GM19099 (cell line): Measurements from ENCODE around the gene ZNF467.

Source experiments
- POLR2A ChIP-seq: IDR thresholded peaks from 3 replicates; pipeline ENCODE4 v1.6.1; 2011; ENCODE audit warnings: low read depth; ENCODE audit not compliant: insufficient read length; ENCODE audit errors: extremely low read depth

ZNF467 gene

DNA sequence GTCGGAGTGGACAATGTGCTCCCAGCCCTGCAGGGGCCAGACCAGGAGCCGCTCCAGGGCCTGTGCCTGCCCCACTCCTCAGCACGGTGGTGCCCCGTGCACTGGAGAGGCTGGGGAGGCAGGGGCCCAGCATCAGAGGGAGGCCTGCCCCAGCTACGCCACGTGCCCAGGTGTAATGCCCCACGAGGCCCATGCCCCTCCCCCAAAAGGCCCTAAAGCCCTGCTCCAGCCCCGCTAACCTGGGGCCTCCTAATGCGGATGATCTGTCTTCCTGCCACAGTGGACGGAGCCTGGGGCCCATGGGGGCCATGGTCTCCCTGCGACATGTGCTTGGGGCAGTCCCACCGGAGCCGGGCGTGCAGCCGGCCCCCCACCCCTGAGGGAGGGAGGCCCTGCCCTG is 41.1 kb upstream of the ZNF467 start:
- no peak for TF ChIP-seq POLR2A

DNA sequence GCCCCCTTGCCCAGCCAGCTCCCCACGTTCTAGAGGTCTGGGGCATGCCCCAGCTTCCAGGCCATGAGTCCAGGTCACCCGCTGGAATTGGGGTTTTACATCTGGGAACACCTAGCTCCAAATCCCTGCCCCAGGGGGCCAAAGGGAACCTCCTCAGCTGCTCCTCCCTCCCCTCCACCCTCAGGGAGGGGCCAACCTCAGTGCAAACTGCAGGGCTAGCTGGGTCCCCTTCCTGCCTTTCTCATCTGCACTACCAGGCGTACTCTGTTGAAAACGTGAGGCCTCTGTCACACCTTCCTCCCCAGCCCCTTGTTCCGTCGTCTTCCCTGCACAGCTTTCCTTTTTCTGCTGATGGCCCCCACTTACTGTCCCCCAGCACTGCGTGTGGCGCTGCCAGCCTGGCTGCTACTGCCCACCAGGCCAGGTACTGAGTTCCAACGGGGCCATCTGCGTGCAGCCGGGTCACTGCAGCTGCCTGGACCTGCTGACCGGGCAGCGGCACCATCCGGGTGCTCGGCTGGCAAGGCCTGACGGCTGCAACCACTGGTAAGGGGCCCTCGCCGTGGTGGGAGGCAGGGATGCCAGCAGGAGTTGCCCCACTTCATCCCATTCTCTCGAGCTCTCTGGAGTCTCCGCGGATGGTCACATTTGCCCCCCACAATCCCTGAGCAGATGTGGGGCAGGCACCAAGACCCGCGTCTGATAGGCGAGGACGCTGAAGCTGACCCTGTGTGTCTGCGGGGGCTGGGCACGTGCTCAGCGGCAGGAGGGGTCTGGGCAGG is 40.1 kb upstream of the ZNF467 start:
- no peak for TF ChIP-seq POLR2A

DNA sequence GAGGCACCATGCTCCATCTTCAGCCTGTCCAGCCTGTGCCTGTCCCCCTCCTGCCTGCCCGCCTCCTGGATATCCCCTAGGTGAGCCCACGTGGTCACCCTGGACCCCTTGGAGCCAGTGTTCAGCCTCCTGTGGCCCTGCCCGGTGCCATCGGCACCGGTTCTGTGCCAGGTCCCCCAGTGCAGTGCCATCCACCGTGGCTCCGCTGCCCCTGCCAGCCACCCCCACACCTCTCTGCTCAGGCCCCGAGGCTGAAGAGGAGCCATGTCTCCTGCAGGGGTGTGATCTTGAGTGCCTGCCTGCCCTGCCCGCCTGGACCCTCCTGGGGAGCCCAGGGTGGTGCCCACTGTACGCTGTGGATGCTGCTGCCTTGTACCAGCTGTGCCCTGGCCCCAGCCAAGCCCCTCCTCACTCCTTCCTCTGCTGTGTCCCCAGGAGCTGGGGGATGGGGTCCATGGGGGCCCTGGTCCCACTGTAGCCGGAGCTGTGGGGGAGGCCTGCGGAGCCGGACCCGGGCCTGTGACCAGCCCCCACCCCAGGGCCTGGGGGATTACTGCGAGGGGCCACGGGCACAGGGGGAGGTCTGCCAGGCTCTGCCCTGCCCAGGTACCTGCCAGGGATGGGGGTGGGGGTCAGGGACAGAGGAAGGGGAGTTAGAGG is 38.6 kb upstream of the ZNF467 start:
- no peak for TF ChIP-seq POLR2A

DNA sequence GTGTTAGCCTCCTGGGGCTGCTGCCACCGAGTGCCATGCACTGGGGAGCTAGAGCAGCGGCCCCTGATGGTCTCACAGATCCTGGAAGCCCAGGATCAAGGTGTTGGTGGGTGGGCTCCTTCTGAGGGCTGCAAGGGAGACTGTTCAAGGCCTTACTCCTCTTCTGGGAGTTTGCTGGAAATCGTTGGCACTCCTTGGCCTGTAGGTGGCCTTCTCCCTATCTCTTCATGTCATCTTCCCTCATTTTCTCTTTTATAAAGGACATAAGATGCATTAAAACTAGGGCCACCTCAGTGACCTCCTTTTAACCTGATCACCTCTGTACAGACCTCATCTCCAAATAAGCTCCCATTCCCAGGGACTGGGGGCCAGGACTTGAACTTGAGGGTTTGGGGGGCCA is 37.8 kb upstream of the ZNF467 start:
- TF ChIP-seq POLR2A = no peak

DNA sequence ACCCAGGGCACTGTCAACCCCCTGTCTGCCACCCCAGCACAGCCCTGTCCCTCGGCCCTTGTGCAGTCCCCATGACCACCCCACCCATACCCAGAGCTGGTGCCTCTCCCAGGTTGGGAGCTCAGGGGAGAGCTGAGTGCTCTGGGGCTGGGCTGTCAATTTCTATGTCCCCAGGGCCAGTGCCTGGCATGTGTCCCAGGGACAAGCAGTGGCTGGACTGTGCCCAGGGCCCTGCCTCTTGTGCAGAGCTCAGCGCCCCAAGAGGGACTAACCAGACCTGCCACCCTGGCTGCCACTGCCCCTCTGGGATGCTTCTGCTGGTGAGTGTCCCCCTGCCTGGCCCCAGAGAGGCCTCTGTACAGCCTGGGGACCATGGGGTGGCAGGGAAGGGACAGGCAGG is 35.8 kb upstream of the ZNF467 start:
- no peak for TF ChIP-seq POLR2A

DNA sequence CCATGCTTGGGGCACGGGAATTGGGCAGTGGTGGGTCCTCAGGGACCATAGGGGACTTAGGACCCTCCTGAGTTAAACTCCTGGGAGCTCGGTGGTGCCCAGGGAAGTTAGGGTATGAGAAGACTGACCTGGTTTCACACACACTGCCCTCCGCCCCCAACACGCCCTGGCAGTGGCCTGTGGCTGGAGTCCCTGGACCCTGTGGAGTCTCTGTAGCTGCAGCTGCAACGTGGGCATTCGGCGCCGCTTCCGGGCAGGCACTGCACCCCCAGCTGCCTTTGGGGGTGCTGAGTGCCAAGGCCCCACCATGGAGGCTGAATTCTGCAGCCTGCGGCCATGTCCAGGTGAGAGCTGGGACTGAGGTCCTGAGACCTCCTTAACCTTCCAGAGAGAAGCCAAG is 34.9 kb upstream of the ZNF467 start:
- TF ChIP-seq POLR2A = no peak

DNA sequence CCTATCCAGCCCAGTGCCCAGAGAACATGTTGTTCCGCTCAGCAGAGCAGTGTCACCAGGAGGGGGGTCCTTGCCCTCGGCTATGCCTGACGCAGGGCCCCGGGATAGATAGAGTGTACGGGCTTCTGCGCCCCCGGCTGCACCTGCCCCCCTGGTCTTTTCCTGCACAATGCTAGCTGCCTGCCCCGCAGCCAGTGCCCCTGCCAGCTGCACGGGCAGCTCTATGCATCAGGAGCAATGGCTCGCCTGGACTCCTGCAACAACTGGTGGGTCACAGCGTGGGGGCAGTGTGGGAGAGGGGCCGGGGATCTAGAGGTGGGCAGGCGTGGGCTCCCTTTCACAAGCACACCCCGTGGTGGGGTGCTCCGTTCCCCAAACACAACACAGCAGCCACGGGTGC is 33.3 kb upstream of the ZNF467 start:
- TF ChIP-seq POLR2A = no peak

DNA sequence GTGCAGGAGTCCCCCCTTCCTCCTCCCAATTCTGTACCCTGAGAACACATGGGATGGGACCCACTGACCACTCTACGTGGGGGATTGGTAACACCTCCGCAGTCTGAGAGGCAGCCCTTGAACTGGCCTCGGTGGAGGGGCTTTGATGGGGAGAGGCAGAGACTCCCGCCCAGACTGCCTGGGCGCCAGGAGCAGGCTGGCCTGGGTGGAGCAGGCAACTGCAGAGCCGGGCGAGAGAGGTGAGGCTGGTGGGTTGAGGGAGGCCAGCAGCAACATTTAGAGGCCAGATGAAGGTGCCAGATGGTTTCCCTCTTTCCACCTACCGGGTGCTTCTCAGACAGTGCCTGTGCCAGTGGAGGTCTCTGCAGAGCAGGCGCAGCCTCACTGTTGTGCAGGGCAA is 30.7 kb upstream of the ZNF467 start:
- TF ChIP-seq POLR2A = no peak

DNA sequence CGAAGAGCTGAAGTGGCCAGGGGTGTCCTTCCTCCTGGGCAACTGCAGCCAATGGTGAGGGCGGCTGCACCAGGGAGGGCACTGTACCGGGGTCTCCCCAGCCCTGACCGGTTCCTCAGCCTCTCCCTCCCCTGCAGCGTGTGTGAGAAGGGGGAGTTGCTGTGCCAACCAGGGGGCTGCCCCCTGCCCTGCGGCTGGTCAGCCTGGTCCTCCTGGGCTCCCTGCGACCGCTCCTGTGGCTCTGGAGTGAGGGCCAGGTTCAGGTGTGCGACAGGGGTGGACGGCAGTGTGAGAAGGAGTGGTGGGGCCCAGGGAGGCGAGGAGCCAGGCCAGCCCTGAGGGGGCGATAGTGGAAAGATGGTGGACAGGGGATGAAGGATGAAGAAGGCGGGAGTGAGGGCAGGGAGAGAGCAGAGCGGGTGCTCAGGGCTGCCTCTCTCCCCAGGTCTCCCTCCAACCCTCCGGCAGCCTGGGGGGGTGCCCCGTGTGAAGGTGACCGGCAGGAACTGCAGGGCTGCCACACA is 30.2 kb upstream of the ZNF467 start:
- no peak for TF ChIP-seq POLR2A

DNA sequence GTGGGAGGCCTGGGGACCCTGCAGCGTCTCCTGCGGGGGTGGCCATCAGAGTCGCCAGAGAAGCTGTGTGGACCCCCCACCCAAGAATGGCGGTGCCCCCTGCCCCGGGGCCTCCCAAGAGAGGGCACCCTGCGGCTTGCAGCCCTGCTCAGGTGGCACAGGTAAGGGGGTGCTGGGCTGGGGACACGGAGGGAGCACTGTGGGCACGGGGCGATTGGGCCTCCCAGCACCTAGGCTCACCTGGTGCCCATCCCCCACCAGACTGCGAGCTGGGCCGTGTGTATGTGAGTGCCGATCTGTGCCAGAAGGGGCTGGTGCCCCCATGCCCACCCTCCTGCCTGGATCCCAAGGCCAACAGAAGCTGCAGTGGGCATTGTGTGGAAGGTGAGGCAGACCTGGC is 29.6 kb upstream of the ZNF467 start:
- TF ChIP-seq POLR2A = no peak

DNA sequence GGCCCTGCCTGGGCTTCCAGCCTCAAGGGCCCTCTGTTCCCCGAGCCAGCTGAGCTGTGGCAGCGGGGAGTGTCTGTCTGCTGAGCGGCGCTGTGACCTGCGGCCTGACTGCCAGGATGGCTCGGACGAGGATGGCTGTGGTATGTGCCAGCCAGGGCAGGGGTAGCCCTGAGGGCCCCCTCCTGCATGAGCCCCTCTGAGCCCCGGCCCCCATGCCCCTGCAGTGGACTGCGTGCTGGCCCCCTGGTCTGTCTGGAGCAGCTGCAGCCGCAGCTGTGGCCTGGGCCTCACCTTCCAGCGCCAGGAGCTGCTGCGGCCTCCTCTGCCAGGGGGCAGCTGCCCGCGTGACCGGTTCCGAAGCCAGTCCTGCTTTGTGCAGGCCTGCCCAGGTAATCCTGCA is 28.4 kb upstream of the ZNF467 start:
- TF ChIP-seq POLR2A = no peak

DNA sequence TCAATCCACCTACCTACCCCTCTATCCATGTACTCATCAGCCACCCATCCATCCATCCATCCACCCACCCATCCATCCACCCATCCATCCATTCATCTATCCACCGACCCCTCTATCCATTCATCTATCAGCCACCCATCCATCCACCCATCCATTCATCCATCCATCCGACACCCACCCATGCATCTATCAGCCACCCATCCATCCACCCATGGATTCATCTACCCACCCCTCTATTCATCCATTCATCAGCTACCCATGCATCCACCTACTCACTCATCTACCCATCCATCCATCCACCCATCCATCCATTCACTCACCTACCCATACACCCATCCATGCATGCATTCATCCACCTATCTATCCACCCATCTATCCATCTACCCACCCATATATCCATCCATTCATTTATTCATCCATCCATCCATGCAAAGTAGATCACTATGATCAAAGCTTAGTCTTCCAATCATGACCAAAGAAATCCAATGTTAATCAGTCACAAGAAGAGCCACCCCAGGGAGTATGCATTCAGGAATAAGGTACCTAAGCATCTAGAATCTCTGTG is 27.7 kb upstream of the ZNF467 start:
- TF ChIP-seq POLR2A = no peak

DNA sequence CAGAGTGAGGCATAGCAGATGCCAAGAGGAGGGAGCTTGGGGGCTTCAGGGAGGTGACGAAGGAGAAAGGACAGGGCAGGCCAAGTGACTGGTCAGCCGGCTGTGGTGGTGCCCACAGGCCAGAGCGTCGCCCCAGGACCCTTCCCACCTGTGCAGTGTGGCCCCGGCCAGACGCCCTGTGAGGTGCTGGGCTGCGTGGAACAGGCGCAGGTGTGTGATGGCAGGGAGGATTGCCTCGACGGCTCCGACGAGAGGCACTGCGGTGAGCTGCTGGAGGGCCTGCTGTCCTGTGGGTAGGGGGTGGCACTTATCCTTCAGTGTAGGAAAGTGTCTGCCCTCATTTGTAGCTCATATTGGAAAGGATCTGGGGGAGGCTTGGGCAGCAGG is 26.8 kb upstream of the ZNF467 start:
- no peak for TF ChIP-seq POLR2A

DNA sequence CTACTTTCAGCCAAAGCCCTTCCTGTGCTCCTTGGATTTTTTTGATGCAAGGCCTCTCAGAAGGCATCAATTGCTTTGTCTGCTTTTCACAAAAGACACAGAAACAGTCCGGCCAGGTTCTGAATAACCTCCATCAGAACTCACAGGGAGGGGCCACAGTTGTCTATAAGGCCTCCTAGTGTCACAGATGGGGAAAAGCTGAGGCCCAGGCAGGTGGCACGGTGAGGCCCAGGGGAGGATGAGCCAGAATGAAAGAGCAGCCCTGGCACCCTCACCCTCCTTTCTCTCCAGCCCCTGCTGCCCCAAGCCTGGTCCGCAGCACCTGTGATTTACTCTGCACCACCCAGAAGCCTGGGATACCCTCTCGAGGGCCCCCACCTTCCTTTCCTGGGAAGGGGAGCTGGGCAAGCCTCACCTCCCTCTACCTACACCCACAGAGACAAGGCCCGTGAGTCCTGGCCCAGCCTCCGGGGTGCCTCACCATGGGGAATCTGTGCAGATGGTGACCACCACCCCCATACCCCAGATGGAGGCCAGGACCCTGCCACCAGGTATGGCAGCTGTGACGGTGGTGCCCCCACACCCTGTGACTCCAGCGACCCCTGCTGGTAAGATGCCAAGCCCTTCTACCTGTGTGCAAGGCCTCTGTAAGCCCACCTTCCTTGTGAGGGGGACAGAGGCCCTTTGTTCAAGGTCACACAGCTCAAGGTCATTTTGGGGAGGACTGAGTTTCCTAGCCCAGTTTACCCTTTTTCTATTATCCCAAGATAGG is 26.2 kb upstream of the ZNF467 start:
- TF ChIP-seq POLR2A = no peak

DNA sequence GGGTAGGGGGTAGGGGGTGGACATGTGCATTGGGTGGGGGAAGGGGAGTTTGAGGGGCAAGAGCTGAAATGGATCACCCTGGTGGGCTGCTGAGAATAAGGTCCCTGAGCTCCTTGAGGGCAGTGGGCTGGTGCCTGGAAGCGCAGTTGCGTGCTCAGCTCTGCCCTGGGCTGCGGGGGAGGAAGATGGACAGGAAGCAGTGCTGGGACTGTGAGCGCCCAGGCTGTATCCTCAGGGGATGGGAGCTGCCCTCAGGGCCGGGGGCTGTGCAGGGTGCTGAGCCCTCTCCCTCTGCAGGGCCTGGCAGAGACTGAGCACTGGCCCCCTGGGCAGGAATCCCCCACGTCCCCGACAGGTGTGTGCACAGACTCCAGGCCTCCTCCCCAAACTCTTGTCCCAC is 24.4 kb upstream of the ZNF467 start:
- TF ChIP-seq POLR2A = no peak
